Measurements from ENCODE around the gene CARD11. TPM values are rescaled to one million over a fixed set of nuclear protein-coding genes. Genes with fewer than 3 reads are reported as not detected.

The CARD11 gene
- total and polyA plus RNA-seq, 8 donors: 0.31 to 6.2 (median 1.5) TPM

- Histone ChIP-seq H3K9me3 (no peaks in the 10 kb centered on the region), H3K4me1 (no peaks in the 10 kb centered on the region), H3K36me3 (no peaks in the 10 kb centered on the region), H3K27ac (no peak overlapping the region), H3K4me3 (no peak overlapping the region), H3K27me3 (no peaks in the 10 kb centered on the region)
- no peak for FAIRE-seq
- no peak for ATAC-seq
- intact Hi-C loops (cut with DNase I): no loop called here
- WGBS, 2 donors: 83 to 84% methylated on average over 16 of the region's 16 CpGs
- TF ChIP-seq CTCF (IDR thresholded peaks at IDR 0.05): no peak
- no peak for DNase-seq
These were observed 130.8 kb downstream of the CARD11 start for GRCh38 chr7:2912684-2913439.

GRCh38 chr7:2911466-2911865, 132.2 kb downstream of the CARD11 start:
- H3K4me3 ChIP-seq: no peak overlapping the region

GRCh38 chr7:2909471-2910039, 134.1 kb downstream of the CARD11 start:
- H3K36me3 ChIP-seq: no peaks in the 10 kb centered on the region

More at GRCh38 chr7:2911466-2911865, 132.2 kb downstream of the CARD11 start:
- no peak for FAIRE-seq
- Histone ChIP-seq H3K27ac (no peak overlapping the region), H3K4me1 (no peaks in the 10 kb centered on the region), H3K27me3 (no peaks in the 10 kb centered on the region), H3K9me3 (no peaks in the 10 kb centered on the region), H3K36me3 (no peaks in the 10 kb centered on the region)
- DNase-seq: no peak
- ATAC-seq: no peak
- WGBS, 2 donors: 41 to 44% methylated on average over 13 of the region's 13 CpGs
- TF ChIP-seq CTCF (IDR thresholded peaks at IDR 0.05): no peak
- intact Hi-C loops (cut with DNase I): no loop called here

GRCh38 chr7:2909043-2909442, 134.6 kb downstream of the CARD11 start:
- intact Hi-C loops (cut with DNase I): no loop called here
- DNase-seq (no peak), FAIRE-seq (no peak), ATAC-seq (no peak)
- Histone ChIP-seq H3K27me3 (no peaks in the 10 kb centered on the region), H3K27ac (no peak overlapping the region), H3K4me3 (no peak overlapping the region), H3K36me3 (no peaks in the 10 kb centered on the region), H3K9me3 (no peaks in the 10 kb centered on the region), H3K4me1 (no peaks in the 10 kb centered on the region)
- no peak for TF ChIP-seq CTCF (IDR thresholded peaks at IDR 0.05)
- 92 to 93% methylated on average over 14 to 17 of the region's 17 CpGs for WGBS, 2 donors

More at GRCh38 chr7:2909471-2910039, 134.1 kb downstream of the CARD11 start:
- no peak for TF ChIP-seq CTCF (IDR thresholded peaks at IDR 0.05)
- H3K27me3 ChIP-seq: no peaks in the 10 kb centered on the region
- no peaks in the 10 kb centered on the region for H3K9me3 ChIP-seq
- no peak overlapping the region for H3K27ac ChIP-seq
- no peak for ATAC-seq
- intact Hi-C loops (cut with DNase I): no loop called here
- peak in 1 of 6 donors; percentile 55 for DNase-seq
- 76 to 79% methylated on average over 14 to 18 of the region's 18 CpGs for WGBS, 2 donors
- no peaks in the 10 kb centered on the region for H3K4me1 ChIP-seq
- FAIRE-seq: no peak
- no peak overlapping the region for H3K4me3 ChIP-seq
